ENCODE results near the gene COX18. TPM values are rescaled to one million over a fixed set of nuclear protein-coding genes. Genes with fewer than 3 reads are reported as not detected.

Gene COX18
- polyA plus RNA-seq, 1 donor from 2014 or later: 30.2 TPM

- no peaks in the 10 kb centered on the region for H3K36me3 ChIP-seq (ENCODE audit: insufficient read depth, low read length)
- H2AFZ ChIP-seq (ENCODE audit: low read depth, low read length): no peak overlapping the region
- H4K20me1 ChIP-seq (ENCODE audit: insufficient read depth): no peaks in the 10 kb centered on the region
- no peaks in the 10 kb centered on the region for H3K79me2 ChIP-seq (replicated peaks; ENCODE audit: insufficient read depth, low read length)
- no peak overlapping the region for H3K9ac ChIP-seq (ENCODE audit: low read length)
- H3K4me3 ChIP-seq (ENCODE audit: low read length): no peak overlapping the region
- H3K4me2 ChIP-seq (ENCODE audit: low read length): no peak overlapping the region
- no peak overlapping the region for H3K27ac ChIP-seq (ENCODE audit: low read length)
- no peaks in the 10 kb centered on the region for H3K27me3 ChIP-seq (ENCODE audit: insufficient read depth, low read depth, low read length)
- H3K9me3 ChIP-seq (ENCODE audit: low read length): peaks cover 1% of the 10 kb centered on the region
- no peak for TF ChIP-seq MXI1 (conservative IDR thresholded peaks at IDR 0.05; ENCODE audit: poor library complexity, severe bottlenecking)
- no peak for TF ChIP-seq CTCF (IDR thresholded peaks at IDR 0.05; ENCODE audit: poor library complexity, severe bottlenecking)
- TF ChIP-seq POLR2AphosphoS5 (IDR thresholded peaks at IDR 0.05): no peak
- TF ChIP-seq TAF1 (IDR thresholded peaks at IDR 0.05; ENCODE audit: low read depth): no peak
- no peak for TF ChIP-seq EP300 (conservative IDR thresholded peaks at IDR 0.05; ENCODE audit: poor library complexity, severe bottlenecking)
- TF ChIP-seq SMC3 (conservative IDR thresholded peaks at IDR 0.05; ENCODE audit: poor library complexity): no peak
- TF ChIP-seq EZH2 (IDR thresholded peaks at IDR 0.05; ENCODE audit: borderline replicate concordance, insufficient read depth, low read length, poor library complexity, severe bottlenecking): no peak
- TF ChIP-seq RAD21 (conservative IDR thresholded peaks at IDR 0.05): no peak
- no peak for TF ChIP-seq REST (IDR thresholded peaks at IDR 0.05; ENCODE audit: borderline replicate concordance)
- H3F3A ChIP-seq (ENCODE audit: insufficient read depth, low read length, poor library complexity, severe bottlenecking): no peaks in the 10 kb centered on the region
- H3K9me2 ChIP-seq (ENCODE audit: insufficient read depth, low read length): no peaks in the 10 kb centered on the region
Measured at GRCh38 chr4:73034896-73035295, 34.6 kb downstream of the COX18 start.

GRCh38 chr4:73028621-73029020 lies 40.9 kb downstream of the COX18 start:
- TF ChIP-seq CTCF (IDR thresholded peaks at IDR 0.05; ENCODE audit: poor library complexity, severe bottlenecking) (no peak), TAF1 (IDR thresholded peaks at IDR 0.05; ENCODE audit: low read depth) (no peak), EZH2 (IDR thresholded peaks at IDR 0.05; ENCODE audit: borderline replicate concordance, insufficient read depth, low read length, poor library complexity, severe bottlenecking) (no peak), EP300 (conservative IDR thresholded peaks at IDR 0.05; ENCODE audit: poor library complexity, severe bottlenecking) (no peak)
- Histone ChIP-seq H4K20me1 (ENCODE audit: insufficient read depth) (no peaks in the 10 kb centered on the region), H3K4me2 (ENCODE audit: low read length) (no peak overlapping the region), H3K79me2 (replicated peaks; ENCODE audit: insufficient read depth, low read length) (no peaks in the 10 kb centered on the region), H3K9me2 (ENCODE audit: insufficient read depth, low read length) (no peaks in the 10 kb centered on the region), H3K36me3 (ENCODE audit: insufficient read depth, low read length) (no peaks in the 10 kb centered on the region), H3K4me3 (ENCODE audit: low read length) (no peak overlapping the region), H2AFZ (ENCODE audit: low read depth, low read length) (no peak overlapping the region), H3K9me3 (ENCODE audit: low read length) (peaks cover 5% of the 10 kb centered on the region), H3F3A (ENCODE audit: insufficient read depth, low read length, poor library complexity, severe bottlenecking) (no peaks in the 10 kb centered on the region), H3K27ac (ENCODE audit: low read length) (no peak overlapping the region), H3K27me3 (ENCODE audit: insufficient read depth, low read depth, low read length) (no peaks in the 10 kb centered on the region), H3K9ac (ENCODE audit: low read length) (no peak overlapping the region)

Data from neural cell (in vitro differentiated cells).